ENCODE results near the gene C2CD5. TPM values are rescaled to one million over a fixed set of nuclear protein-coding genes. Genes with fewer than 3 reads are reported as not detected.

C2CD5 gene
- total RNA-seq, 1 donor from 2014 or later, result 41.5 TPM

DNA sequence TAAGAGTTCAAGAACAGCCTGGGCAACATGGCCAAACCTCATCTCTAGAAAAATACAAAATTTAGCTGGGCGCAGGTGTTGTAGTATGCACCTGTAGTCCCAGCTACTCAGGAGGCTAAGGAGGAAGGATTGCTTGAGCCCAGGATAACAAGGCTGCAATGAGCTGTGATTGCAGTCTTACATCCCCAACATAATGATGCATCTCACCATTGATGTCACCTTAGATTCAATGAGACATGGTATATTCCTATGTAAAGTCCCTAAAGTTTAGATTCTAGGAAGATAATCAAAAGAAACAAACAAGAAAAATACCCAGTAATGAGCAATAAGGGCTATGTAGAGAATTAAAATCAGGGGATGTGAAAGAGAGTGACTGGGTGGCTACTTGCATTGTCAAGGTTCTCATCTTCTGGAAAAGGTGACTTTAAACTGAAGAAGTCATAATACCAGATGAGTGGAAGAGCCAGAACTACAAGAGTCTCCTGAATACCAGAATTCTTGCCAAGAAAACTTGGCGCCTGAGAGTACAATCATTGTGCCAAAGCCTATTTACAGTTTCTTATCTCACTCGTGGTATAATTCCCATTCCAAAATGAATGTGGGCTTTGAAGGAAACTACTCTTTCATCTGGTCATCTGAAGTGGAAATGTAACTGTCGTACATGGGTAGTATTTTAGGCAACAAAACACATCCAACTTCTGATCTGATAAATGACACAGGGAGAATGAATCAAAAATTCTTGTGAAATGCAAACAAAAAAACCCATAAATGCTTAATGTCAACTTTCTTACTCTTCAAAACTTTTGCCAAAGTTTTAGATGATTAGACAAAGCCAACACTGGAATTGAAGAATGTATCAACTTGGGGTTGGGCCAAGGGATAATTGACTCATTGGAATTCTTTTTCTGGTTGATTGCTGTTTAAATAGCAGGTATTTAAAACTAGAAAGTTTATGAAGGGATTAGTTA lies 128.7 kb downstream of the C2CD5 start:
- no peak for DNase-seq

- DNase-seq, result no peak
Observed at GRCh38 chr12:22414742-22415141, 129.6 kb downstream of the C2CD5 start.

DNA sequence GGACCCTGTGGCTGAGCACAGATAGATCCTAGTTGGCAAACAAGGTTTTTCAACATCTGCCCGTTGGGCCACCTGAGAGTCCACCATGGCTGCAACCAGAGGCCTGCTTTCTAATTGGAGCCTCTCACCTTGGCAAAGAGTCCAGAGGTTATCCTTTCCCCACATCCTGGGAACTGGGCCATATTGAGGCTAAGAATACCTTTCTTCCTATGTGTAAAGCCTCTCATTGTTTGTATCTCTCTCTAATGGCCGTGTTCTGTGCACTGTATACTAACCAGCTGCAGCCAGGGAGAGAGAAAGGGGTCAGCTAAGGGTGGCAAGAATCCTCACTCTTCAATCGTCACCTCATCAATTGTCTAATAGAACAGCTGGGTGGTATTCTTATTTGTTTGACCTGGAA lies 130.8 kb downstream of the C2CD5 start:
- no peak for DNase-seq

- DNase-seq, result no peak
Observed at GRCh38 chr12:22412581-22412980, 131.8 kb downstream of the C2CD5 start.

DNA sequence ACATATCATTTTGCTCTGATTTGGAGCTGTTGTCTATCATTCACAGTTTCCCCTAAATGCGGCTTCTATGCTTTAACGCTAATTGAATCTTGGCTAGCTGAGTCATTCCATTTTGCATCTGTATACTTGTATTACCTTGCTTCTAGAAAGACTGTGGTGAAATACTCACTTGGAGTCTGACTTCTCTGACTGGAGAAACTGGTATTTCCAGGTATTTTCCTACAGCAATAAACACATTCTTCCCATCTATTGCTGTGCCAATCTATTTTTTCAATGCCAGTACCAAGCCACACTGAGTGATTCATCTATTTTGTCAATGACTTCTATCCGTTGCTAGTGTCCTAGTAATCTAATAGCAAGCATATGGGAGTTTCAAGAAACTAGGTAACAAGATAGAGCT lies 133.9 kb downstream of the C2CD5 start:
- no peak for DNase-seq

DNA sequence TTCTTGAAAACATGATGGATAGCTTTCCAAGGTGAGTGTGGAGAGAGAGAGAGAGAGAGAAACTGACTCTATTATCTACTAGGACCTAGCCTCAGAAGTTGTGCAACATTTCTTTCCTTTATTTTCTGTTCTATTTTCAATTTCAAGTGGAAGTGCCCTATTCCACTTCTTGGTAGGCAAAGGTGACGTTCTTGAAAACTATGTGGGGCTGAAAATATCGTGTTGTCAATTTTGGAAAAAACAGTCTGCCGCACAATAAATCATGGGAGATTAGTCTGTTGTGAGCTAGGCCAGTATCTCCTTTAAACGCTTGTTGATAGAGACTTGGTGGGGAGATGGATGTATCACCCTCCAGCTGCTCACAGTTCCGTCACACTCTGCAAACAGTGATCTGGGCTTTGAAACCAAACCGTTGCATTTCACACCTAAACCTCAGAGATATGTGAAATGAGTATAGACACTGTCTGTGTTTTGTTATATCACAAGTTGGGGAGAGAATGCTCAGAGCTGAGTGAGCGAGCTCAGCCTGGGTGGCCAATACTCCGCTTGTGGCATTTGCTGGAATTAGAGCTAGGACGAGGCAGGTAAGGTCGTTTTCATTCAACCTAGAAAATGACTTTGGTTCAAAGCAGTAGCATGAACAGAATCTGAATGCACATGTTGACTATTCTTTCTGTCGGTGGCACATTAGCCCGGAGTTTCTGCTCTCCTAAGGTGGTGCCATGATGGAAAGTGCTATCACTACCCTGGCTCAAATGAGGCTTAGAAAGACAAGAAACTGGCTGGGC lies 134.8 kb downstream of the C2CD5 start:
- no peak for DNase-seq

GRCh38 chr12:22408610-22409376 lies 135.5 kb downstream of the C2CD5 start:
- DNase-seq, result no peak

- no peak for DNase-seq
Observed at GRCh38 chr12:22407397-22407796, 136.9 kb downstream of the C2CD5 start.

DNA sequence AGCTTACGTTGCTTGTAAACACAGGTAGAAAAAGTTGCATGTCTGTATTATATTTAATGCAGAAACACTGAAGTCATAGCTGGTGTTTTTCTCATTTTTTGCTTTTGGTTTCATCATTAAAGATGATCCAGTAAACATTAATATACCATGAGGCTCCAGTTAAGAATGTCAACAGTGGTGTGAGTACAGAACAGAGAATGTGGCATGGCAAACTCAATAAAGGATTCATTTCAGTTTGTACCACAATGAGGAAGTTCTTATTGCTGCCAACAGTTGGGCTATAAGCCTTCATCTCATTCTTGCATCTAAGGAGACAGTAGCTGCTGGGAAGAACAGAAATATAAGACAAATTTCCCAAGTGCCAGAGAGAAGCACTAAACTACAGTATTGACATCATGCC lies 137.7 kb downstream of the C2CD5 start:
- DNase-seq, result no peak

DNA sequence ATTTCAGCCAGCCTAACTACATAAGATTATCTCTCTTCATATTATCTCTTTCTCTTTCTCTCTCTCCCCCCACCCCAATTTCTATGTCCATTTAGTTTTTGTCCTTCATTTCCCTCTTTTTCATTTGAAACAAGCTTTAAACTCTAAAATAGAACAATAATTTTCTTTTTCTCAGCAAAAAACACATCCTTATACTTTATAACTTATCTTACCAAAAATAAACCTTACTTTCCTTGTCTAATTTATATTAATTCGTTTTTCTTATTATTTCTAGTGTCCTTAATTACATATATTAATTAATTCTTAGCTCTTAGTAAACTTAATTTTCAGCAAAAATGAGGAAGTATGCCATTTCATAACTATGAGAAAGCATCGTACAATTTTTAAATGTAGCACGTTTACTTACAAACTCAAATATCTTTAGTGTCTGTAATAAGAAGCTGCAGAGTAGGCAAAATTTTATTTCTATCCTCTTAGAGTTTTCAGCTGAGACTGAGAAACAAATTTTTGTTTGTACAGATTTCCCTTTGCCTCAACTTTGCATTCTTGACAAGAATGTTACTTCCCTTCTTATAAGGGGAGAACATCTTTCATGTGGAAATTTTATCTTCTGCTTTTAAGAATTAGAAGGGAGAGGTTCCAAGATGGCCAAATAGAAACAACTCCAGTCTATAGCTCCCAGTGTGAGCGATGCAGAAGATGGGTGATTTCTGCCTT lies 144.7 kb downstream of the C2CD5 start:
- no peak for DNase-seq

Other genes with a start within 250 kb of the C2CD5 start
- 6.0 TPM for gene ST8SIA1, start 209.8 kb downstream of the C2CD5 start, total RNA-seq
- gene ETNK1, start 80.6 kb upstream of the C2CD5 start, total RNA-seq, result 61.2 TPM

Data from skin of body (tissue), 2 donors.